NT2/D1 (cell line): ENCODE results near the gene PLPP1.

ENCODE experiments used
- SUZ12 ChIP-seq: IDR thresholded peaks from 2 replicates; pipeline ENCODE4 v1.6.1; 2011; ENCODE audit not compliant: insufficient read length, insufficient read depth; ENCODE audit errors: extremely low read depth
- ZNF274 ChIP-seq: IDR thresholded peaks from 2 replicates; pipeline ENCODE4 v1.6.1; 2011; ENCODE audit warnings: mild to moderate bottlenecking, low read depth, low read length

DNA sequence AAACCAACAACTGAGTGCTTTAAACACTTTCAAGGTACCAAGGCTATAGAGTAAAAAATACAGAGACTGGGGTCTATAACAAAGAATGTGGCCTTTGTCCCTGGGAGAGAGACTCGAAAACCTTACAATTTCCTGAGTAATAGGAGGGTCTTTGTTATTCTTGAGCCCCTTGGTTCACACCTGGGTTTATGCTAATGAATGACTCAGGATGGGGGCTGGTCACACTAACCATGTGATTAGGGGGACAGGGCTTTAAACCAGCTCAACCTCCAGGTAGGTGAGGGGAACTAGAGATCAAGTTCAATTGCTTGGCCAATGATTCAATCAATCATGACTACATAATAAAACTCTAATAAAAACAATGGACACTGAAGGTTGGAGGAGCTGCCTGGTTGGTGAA lies 50.2 kb downstream of the PLPP1 start:
- no peak for TF ChIP-seq SUZ12
- TF ChIP-seq ZNF274, result no peak
